Measurements from ENCODE around the gene PGAM5.

GRCh38 chr12:132677492-132677891 is 33.1 kb upstream of the PGAM5 start:
- TF ChIP-seq POLR2A (IDR thresholded peaks at IDR 0.05) = no peak
- no peak for TF ChIP-seq CTCF (IDR thresholded peaks at IDR 0.05)
